GM19240 (cell line): ENCODE results near the gene LACTB.
A peak's percentile ranks its signal among the peaks of the same experiment; 100 is the strongest.

Source experiments
- DNase-seq: peaks from one replicate; pipeline ENCODE4 v3.0.0; 2011; ENCODE audit warnings: low spot score; ENCODE audit not compliant: insufficient read length

LACTB gene

GRCh38 chr15:63122002-63122875 lies 578 bp downstream of the LACTB start:
- DNase-seq, result peak; percentile 76

- no peak for DNase-seq
Measured at GRCh38 chr15:63124506-63124905, 2.8 kb downstream of the LACTB start.

- DNase-seq, result no peak
Measured at GRCh38 chr15:63126726-63127125, 5.1 kb downstream of the LACTB start.

GRCh38 chr15:63133786-63134185 lies 12.1 kb downstream of the LACTB start:
- DNase-seq, result no peak

GRCh38 chr15:63134245-63134985 lies 12.8 kb downstream of the LACTB start:
- no peak for DNase-seq

GRCh38 chr15:63135281-63135680 lies 13.6 kb downstream of the LACTB start:
- no peak for DNase-seq

- no peak for DNase-seq
Measured at GRCh38 chr15:63135804-63136203, 14.1 kb downstream of the LACTB start.

- DNase-seq, result no peak
Measured at GRCh38 chr15:63136742-63137141, 15.1 kb downstream of the LACTB start.

- no peak for DNase-seq
Measured at GRCh38 chr15:63140936-63141335, 19.3 kb downstream of the LACTB start.

GRCh38 chr15:63145426-63145825 lies 23.8 kb downstream of the LACTB start:
- DNase-seq, result no peak

GRCh38 chr15:63146684-63147083 lies 25.0 kb downstream of the LACTB start:
- no peak for DNase-seq

- DNase-seq, result no peak
Measured at GRCh38 chr15:63151665-63152064, 30.0 kb downstream of the LACTB start.

- no peak for DNase-seq
Measured at GRCh38 chr15:63155486-63155885, 33.8 kb downstream of the LACTB start.

- no peak for DNase-seq
Measured at GRCh38 chr15:63156086-63156710, 34.5 kb downstream of the LACTB start.

- DNase-seq, result no peak
Measured at GRCh38 chr15:63156755-63157117, 35.1 kb downstream of the LACTB start.

GRCh38 chr15:63157118-63157843 lies 35.6 kb downstream of the LACTB start, which contains the start of gene RPS27L:
TSS of gene RPS27L (minus strand) at chr15:63157477. CDS start at chr15:63157405, 72 bp downstream.
- peak; percentile 85 for DNase-seq

GRCh38 chr15:63157891-63158431 lies 36.3 kb downstream of the LACTB start:
- DNase-seq, result peak; percentile 16

- DNase-seq, result no peak
Measured at GRCh38 chr15:63160638-63161037, 39.0 kb downstream of the LACTB start.

GRCh38 chr15:63163217-63163616 lies 41.6 kb downstream of the LACTB start:
- no peak for DNase-seq

GRCh38 chr15:63165166-63165859 lies 43.7 kb downstream of the LACTB start:
- DNase-seq, result no peak
